ENCODE data around the gene REELD1.

GRCh38 chr4:146194212-146194611, 20.1 kb upstream of the REELD1 start:
- no peak for TF ChIP-seq POLR2A (IDR thresholded peaks at IDR 0.05)
- TF ChIP-seq, protein P1, sequence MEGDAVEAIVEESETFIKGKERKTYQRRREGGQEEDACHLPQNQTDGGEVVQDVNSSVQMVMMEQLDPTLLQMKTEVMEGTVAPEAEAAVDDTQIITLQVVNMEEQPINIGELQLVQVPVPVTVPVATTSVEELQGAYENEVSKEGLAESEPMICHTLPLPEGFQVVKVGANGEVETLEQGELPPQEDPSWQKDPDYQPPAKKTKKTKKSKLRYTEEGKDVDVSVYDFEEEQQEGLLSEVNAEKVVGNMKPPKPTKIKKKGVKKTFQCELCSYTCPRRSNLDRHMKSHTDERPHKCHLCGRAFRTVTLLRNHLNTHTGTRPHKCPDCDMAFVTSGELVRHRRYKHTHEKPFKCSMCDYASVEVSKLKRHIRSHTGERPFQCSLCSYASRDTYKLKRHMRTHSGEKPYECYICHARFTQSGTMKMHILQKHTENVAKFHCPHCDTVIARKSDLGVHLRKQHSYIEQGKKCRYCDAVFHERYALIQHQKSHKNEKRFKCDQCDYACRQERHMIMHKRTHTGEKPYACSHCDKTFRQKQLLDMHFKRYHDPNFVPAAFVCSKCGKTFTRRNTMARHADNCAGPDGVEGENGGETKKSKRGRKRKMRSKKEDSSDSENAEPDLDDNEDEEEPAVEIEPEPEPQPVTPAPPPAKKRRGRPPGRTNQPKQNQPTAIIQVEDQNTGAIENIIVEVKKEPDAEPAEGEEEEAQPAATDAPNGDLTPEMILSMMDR (IDR thresholded peaks at IDR 0.05), result no peak

Measured in stomach (tissue), 4 donors.